Stimulated activated CD4-positive, alpha-beta T cell treated with anti-CD3 and anti-CD28 coated beads, TNF-alpha, amount 100 ng/mL, for 24 hours (primary cell): ENCODE data around the gene ZNF711.
"Not testable (repeated sequence)": the region's sequence is repeated elsewhere in the genome, so short reads cannot be mapped to it uniquely, and the experiment has no call there.

ENCODE experiments used
- DNase-seq, 3 experiments: peaks; one replicate each; pipeline ENCODE4 v3.0.0-alpha.2; 2020; ENCODE audit warnings: low read depth in 3 of 3

Gene ZNF711

DNA sequence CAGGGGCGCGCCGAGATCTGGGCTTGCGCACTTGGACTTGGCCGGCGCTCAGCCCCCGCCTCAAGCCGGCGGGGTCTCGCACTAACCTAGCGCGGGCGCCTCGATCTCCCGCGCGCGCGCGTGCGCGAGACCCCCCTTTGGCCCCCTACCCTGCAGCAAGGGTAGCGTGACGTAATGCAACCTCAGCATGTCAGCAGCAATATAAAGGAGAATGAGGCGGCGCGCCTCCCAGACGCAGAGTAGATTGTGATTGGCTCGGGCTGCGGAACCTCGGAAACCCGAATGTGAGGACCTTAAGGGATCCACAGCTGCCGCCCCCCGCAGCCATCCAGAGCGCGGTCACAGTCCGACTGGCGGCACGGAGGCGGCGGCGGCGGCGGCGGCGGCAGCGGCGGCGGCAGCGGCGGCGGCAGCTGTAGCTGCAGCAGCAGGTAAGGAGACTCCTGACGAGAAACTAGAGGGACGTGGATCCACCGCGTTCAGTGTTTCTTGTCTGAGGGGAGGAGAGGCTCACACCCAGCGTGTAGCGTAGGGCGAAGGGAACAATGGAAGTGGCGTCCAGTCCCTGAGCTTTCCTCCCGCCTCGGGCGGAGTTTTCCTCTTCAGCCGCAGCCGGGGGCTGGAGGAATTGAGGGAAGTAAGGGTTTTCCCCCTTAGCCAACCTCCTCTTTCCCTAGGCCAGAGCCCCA, at the start of gene ZNF711, which contains the start of gene SATL1:
Gene ZNF711 (plus strand): TSS at position 231 of the 689 bp plus-strand sequence. CDS start 3,582 bp downstream, outside the sequence.
Gene SATL1 (minus strand): TSS at position 19 of the 689 bp plus-strand sequence. CDS start 134,811 bp downstream, outside the sequence.
- no peak for DNase-seq

DNA sequence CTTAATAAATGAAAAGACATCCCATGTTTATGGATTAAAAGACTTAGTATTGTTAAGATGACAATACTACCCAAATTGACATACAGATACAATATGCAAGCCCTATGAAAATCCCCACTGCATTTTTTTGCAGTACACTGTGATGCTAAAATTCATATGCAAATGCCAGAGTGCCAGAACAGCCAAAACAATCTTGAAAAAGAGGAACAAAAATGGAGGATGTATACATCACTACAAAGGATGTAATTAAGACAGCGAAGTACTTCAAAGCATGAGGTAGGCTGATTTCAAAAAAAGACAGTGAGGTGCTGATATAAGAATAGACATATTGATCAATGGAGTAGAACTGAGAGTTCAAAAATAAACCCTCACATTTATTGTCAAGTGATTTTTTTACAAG, 47.5 kb upstream of the ZNF711 start:
- DNase-seq: no peak

DNA sequence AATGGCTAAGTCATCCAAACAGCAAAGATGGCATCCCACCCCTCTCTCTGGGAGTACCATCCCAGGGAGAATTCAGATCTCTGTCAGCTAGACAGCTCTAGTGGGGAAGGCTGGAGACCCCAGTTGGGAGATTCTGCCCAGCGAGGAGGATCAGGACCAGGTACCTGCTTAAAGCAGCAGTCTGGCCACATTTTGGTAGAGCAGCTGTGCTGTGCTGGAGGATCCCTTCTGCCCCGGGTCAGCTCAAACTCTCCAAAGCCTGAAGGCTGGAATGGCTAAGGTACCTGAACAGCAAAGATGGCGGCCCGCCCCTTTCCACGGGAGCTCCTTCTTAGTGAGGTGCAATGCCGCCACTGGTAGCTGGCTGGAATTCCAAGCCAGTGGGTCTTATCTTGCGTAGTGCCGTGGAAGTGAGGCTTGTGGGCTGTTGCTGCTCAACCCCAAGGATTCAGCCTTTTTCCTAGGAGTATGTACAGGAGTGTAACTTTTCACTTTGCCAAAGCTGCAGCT, 40.3 kb upstream of the ZNF711 start:
- DNase-seq: no peak

DNA sequence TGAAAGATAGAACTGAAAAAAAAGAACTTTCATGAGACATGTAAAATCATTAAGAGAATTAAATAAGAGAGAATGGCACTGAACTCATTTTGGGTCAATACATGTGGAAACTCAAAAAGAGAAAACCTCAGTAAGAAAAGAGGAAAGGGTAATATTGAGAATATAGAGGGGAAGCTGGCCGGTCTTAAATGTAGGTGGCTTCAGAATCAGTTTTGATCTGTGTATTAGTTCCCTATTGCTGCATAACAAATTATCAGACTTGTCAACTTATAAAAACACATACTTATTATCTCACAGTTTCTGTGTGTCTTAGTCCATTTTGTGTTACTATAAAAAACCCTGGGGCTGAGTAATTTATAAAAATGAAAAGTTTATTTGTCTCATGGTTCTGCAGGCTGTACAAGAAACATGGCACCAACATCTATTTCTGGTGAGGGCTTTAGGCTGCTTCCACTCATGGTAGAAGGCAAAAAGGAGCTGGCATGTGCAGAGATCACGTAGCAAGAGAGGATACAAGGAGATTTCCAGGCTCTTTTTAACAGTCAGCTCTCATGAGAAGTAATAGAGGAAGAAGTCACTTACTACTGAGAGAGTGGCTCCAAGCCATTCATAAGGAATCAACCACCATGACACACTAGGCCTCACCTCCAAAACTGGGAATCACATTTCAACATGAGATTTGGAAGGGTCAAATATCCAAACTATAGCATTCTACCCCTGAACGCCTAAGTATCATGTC, 29.8 kb upstream of the ZNF711 start:
- no peak for DNase-seq

DNA sequence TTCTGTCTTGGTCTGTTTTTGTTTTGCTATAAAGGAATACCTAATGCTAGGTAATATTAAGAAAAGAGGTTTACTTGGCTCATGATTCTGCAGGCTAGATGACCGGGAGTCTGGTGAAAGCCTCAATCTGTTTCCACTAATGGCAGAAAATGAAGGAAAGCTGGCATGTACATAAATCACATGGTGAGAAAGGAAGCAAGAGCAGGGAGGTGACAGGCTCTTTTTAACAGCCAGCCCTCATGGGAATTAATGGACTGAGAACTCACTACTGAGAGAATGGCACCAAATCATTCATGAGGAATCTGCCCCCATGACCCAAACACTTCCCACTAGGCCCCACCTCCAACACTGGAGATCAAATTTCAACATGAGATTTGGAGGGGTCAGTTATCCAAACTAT, 27.8 kb upstream of the ZNF711 start:
- DNase-seq: no peak

DNA sequence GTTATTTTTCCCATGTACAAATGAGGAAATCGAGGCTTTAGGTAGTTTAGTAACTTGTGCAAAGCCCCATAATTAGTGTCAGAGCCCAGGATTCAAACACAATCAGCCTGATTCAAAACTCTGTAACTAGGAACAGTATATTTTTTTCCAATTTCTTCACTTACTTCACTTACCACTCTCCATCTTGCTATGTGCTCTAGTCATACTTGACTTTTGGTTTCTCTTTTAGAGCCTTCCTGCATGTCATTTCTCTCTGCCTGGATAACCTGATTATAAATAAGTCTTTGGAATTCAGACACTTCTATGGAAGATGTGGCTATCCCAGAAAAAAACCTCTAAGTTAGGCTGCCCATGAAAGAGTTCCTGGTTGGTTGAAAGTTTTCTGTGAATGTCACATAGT, 22.4 kb upstream of the ZNF711 start:
- no peak for DNase-seq

DNA sequence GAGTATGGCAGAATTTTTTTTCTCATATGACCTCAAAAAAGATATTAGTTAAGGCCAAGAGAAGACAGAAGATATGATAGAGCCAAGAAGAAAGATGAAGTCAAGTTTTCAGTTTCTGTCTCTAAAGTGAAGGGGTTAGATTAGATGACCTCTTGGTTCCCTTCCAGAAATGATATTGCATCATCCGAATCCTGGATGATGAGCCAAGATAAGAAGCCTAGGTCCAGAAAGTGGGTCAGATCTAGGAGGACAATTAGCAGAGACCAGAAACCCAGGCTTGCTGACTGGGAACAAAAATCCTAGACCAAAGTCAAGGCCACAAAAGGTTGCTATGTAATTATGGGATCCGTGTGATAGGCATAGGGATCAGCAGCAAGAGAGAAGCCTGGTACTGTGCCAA, 20.4 kb upstream of the ZNF711 start:
- no peak for DNase-seq

DNA sequence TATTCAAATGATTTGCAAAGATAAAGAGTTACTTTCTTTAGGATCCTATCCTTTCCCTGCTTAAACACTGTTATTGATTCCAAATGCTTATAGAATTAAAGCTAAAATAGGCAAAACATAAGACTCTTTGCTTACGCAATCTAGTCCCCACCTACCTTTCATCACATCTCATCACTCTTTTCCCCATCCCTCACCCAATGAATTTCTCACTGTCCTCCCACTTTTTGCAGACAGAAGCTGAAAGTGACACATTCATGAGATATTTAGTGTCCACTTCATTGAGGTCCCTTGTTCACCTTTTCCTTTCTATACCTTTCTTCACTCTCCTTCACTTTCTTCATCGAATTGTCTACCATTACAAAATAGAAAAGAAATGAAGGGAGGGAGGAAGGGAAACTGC, 636 bp upstream of the ZNF711 start:
- no peak for DNase-seq

DNA sequence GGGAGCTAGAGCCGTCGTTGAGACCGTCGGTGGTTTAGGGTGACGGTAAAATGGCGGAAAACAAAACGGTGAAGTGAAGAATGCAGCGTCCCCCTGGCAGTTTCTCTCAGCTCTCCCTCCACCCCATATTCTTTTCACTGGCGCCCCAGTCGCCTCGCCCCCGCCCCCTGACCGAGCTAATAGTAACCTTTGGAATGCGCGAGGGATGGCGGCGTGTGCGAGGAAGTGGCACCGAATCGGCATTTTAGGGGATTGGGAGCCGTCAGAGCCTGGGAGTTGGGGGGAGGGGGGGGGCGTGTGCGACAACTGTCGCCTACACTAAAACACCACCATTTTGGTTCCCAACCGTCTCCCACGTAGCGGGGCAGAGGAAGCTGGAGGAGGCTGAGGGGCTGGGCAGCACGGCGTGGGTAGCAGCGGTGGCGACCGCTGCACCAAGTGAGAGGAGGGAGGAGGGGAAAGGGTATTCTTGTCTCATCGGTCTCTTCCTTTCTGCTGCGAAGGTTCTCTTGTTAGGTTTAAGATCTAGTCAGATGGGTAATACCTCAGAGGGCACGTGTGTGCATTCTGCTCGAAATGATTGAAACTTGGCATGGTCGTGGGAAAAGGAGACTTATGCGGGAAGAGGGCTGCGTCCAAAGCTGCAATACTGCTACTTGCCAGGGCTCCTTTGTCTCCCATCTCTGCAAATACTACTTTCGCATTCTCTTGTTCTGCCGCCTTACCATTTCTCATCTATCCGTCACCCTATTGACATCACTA, 840 bp downstream of the ZNF711 start:
- no peak for DNase-seq

DNA sequence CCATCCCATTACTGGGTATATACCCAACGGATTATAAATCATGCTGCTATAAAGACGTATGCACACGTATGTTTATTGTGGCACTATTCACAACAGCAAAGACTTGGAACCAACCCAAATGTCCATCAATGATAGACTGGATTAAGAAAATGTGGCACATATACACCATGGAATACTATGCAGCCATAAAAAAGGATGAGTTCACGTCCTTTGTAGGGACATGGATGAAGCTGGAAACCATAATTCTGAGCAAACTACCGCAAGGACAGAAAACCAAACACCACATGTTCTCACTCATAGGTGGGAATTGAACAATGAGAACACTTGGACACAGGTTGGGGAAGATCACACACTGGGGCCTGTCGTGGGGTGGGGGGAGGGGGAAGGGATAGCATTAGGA, 41.5 kb downstream of the ZNF711 start:
- DNase-seq: not testable (repeated sequence)

DNA sequence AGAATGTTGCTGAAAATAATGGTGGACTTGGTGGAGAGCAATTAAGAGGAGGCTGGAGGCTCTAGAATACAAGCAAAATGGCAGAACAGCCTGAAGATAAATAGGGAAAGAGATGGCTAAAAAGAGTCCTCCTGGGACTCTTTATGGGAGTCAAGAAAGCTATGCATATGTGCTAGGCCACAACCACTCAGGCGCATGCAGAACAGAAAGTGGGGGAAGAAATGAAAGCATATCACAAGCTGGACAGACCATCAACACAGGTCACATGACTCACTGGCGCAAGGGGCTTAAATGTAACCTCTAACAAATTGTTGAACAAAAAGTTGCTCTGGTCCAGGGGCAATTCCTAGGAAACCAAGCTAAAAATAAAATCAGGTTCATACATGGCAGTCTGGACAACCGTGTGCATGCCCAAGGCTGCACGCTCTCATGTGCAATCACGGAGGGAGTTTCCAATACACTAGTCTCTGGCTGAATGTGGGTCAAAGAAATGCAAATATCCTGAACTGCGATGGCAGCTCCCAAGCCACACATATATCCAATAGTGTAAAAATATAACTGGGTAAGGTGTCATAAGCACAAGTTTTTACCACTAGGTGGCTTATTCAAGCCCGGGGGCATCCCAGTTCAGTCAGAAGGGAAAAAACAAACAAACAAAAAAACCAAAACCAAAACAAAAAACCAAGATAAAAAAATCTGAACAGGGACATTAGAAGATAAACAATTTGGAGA, 45.4 kb downstream of the ZNF711 start:
- no peak for DNase-seq

DNA sequence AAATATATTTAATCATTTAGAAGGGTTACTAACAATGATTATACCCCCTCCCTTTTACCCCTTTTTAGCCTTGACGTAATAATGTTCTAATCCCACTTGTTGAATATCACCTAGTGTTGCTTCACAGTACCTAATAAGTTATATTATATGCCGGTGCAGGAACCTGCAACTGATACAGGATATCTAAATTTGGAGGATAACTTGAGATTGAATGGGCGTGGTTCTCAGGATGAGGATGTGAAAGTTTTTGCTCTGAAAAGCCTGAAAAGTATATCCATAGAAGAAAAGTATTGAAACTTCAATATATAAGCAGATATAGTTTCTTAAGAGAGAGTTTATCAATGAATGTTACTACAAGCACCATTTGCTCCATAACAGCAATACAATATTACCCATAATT, 59.8 kb downstream of the ZNF711 start:
- no peak for DNase-seq

DNA sequence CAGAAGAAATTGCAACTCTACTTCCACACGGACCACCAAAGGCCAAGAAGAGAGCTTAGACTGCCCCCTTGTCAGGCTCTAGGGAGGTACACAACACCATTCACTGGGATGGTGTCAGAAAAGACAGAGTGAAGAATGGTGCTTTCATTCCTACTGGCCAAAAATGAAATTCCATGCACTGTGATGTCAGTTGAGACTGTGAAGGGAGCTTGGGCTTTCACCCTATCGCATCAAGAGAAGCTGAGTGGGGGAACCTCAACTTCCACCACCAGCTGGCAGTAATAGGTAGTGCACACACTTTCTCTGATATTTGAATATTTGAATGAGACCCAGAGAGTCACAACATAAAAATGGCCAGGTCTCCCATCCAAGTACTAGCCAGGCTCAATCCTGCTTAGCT, 65.9 kb downstream of the ZNF711 start:
- DNase-seq: no peak

DNA sequence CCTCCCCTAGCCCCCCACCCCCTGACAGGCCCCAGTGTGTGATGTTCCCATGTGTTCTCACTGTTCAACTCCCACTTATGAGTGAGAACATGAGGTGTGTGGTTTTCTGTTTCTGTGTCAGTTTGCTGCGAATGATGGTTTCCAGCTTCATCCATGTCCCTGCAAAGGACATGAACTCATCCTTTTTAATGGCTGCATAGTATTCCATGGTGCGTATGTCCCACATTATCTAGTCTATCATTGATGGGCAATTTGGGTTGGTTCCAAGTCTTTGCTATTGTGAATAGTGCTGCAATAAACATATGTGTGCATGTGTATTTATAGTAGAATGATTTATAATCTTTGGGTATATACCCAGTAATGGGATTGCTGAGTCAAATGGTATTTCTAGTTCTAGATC, 67.6 kb downstream of the ZNF711 start:
- DNase-seq: not testable (repeated sequence)
